Globus pallidus (tissue), 1 donor: ENCODE measurements around the gene PECR.

Source experiments
- DNase-seq: peaks from one replicate; pipeline ENCODE4 v3.0.0-alpha.2; 2015; ENCODE audit warnings: low spot score

Gene PECR

DNA sequence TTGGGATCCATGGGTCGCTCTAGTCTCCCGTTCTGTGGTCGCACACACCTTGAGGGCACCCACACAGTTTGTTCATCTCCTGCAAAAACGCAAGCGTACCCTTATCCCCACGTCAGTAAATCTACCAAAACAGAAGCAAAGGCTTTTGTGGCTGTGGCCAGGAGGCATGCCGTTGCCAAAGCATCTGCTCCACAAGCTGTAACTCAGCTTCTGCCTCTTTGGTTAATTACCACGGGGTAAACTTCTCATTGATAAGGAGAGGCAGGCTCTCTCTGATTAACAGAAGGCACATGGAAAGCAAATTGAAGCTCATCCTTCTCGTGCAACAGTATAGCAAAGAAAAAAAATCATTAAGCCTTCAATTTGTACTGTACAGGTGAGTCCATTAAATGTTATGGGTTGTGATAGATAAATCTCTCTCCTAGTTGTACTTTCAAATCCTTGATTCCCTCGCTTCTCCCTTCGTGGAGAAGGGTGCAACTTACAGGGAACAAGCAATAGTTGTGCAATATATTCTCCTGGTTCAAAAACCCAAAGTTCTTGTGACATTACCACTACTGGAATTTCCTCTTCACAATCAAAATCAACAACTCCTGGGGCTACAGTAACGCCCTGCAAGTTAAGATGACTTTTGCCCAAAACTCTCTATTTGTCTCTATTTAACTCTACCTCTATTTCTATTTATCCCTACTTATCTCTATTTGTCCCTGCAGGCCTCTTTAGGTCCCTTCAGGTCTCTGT lies 10.3 kb downstream of the PECR start:
- no peak for DNase-seq

DNA sequence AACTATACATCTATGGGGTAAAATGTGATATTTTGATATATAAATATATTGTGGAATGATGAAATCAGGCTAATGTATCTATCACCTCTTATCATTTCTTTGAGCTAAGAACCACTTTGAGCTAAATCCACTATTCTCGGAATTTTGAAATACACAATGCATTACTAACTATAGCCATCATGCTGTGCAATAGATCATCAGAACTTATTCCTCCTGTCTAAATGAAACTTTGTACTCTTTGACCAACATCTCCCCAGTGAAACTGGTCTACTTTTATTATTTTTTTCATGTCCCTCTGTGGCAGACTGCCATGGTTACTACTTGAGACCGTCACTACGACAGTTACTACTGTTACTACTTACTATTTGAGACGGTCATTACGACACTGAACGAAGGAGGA lies 11.4 kb downstream of the PECR start:
- no peak for DNase-seq

DNA sequence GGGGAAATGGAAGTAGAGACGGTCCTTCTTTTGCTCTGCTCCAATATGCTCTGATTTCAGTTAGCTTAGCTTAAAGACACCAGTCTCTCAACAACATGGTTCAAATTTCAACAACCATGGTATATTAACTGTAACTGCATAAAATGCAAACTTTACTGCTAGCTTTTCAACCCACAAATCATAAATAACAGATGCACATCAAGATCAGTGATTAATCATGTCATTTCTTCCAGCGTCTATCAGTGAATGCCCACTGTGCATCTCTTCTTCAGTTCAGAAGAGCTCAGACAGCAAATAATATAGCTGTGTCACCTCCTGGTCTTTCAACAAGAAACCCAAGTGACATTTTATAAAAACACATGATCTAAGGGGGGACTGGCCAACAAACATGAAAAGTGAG lies 12.6 kb downstream of the PECR start:
- no peak for DNase-seq

DNA sequence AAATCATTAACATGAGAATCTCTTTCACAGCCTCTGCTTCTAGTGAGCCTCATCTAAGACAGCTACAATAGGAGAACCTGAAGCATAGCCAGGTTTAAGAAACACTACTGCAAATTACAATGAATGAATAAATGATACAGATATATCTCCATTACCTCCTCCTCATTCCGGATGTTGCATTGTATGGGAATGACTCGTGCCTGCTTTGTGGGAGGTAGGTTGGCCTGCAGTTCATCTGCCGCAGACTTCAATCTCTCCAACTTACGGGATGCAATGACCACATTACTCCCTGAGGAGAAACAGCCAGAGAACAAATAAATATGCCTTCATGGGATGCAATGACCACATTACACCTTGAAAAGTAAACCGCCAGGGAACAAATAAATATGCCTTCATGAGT lies 15.4 kb downstream of the PECR start:
- DNase-seq: no peak

- DNase-seq: no peak
Measured at GRCh38 chr2:216064665-216065064, 16.9 kb downstream of the PECR start.

- no peak for DNase-seq
Measured at GRCh38 chr2:216064014-216064630, 17.5 kb downstream of the PECR start.

- no peak for DNase-seq
Measured at GRCh38 chr2:216059233-216059834, 22.3 kb downstream of the PECR start.

DNA sequence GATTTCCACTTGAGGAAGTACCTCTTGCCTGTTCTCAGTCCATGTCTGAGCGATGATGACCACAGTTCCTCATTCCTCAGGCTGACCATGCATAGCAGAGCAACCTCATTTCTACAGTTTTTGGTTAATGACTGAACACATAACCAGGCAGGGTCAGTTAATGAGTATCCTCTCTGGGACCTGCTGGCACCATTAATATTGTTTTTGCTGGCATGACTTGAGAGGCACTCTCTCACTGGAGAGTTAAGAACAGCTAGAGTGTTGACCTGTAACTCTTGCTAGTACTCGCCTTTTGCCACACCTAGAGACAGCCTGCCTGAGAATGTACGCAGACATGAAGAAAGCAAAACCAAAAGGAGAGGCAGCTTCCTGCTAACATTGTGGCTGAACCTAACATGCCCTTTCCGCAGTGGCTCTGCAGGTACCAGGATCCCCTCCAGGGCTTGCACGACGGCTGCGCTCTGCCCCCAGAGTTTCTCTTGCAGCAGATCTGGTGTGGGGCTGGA lies 23.9 kb downstream of the PECR start:
- peak; percentile 26 for DNase-seq

DNA sequence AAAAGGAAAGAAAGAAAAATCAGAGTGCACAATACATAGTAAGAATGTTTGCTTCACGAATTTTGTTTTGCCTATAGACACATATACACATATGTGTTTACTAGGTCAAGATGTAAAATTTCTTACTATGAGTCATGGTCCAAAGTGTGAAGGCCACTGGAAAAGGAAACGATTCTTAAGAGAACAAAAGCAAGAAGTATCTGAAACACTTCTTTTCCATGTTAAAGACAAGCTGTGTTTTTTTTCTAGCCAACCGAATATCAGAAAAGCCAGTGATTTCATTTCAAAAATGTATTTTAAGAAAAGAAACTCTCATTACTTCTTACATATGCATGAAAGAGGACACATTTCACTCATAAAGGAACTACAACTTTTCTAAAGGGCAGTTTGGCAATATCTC lies 24.9 kb downstream of the PECR start:
- DNase-seq: no peak

DNA sequence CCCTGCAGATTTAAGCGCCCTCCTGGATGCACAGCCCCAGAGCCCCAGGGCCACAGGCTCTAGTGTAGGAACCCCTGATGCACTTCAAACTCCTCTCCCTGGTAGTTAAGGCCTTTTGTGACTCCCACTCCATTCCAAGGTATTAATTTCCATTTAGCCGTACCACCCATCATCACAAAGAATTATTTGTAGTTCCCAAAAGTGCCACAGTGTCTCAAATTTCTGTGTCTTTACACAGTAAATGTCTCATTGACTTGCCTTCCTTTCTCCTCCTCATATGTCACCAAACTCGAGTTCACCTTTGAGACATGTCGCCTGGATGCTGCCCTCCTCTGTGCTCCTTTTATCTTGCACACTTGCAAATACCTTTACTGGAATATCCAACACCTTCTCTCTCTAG lies 25.9 kb downstream of the PECR start:
- DNase-seq: no peak

- DNase-seq: no peak
Measured at GRCh38 chr2:216052420-216052819, 29.2 kb downstream of the PECR start.

- no peak for DNase-seq
Measured at GRCh38 chr2:216051350-216051749, 30.3 kb downstream of the PECR start.

DNA sequence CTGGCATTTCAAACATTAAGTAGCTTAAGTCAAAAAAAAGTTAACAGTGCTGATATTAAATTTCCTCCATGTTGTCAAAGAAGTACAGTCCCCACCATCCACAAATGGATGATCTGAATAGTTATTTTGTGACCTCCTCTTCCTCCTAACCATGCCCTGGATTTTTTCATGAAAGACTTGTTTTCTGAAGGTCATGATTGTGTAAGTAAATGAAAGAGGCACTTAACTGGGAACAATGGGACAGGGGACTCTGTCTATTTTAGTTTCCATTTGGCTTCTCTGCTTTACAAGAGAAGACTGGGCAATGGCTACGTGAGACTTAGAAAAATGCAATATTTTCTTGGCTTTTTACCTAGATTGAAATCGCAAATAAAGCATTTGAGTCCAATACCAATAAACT lies 32.2 kb downstream of the PECR start:
- no peak for DNase-seq

- no peak for DNase-seq
Measured at GRCh38 chr2:216047397-216047796, 34.2 kb downstream of the PECR start.

- no peak for DNase-seq
Measured at GRCh38 chr2:216044883-216045486, 36.6 kb downstream of the PECR start.

GRCh38 chr2:216043949-216044348 lies 37.7 kb downstream of the PECR start:
- DNase-seq: no peak

- no peak for DNase-seq
Measured at GRCh38 chr2:216041438-216041837, 40.2 kb downstream of the PECR start.

DNA sequence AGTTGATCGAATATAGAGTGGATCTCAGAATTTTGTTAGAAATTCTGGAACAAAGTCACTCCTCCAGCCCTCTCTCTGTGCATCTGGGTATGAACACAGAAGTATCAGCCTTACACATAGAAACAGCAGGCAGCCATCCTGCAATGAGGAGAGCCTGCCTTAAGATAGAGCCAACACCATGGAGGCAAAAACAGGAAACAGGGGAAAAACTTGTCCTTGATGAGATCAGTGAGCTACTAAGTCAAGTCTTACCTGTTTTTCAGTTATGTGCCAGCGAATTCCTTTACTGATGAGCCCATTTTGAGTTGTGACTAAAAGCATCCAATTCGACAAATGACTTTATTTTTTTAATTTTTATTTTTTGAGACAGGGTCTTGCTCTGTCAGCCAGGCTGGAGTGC lies 41.7 kb downstream of the PECR start:
- no peak for DNase-seq

DNA sequence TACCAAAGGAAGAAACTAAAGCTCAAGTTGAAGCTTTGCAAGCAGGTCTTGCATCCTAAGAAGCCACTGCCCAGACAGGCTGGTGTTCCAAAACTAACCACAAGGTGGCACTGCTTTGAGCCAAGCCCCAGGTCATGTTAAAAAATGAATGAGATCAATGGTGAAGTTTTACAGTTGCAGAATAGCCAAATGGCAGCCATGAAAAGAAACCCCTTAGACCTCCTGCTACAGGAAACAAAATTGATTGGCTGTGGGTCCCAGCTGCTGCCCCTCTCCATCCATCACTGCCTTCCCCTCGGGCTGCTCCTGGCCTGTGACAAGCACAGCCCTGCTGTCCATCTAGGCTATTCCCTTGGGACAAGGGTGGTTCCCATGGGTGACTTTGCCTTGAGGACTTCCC lies 47.5 kb downstream of the PECR start:
- peak; percentile 69 for DNase-seq

DNA sequence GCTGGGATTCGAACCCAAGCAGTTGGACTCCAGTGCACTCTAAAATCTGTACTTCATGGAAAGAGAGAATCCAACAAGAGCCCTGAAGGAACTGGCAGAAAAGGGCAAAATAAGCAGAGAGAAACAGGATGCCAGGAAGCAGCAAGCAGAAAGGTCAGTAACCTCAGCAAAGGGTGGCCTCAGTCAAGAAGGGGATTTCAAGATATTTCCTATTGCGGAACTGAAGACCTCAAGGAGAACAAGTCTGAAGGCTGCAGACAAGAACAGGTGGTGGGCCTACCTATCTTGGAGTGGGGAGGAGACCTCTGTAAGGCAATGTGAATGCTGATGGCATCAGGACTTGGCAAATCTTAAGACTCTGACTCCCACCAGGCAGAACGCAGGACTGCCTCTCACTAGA lies 48.2 kb downstream of the PECR start:
- DNase-seq: no peak

DNA sequence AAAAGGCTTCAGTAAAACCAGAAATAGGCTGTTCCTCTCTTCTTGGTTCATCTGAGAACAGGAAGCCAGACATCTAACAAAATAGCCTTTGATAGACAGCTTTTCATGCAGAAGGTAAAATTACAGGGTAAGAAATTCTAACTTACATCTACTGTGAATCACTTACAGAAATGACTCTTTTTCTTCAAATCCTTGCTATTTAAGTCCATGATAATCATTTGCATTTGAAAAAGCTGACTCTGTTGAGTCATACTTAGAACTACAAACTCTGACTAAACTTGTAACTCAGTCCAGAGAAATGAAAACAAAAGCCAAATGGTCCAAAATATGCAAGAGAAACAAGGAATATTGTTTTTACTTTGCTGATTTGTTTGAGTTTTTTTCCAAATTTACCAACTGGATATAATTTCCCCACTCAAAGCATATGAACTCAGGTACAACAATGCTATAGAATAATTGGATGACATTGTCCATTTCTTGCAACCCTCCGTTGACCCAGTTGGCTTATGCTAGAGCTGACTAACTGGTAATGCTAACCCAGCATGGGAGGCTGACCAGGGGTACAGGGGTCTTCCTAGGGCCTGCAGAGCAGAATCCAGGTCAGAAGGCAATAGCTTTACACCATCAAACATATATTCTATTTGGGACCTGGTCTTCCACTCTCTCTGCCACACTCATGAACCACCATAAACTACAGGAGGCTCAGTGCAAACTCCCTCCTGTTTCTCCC lies 49.5 kb downstream of the PECR start:
- DNase-seq: no peak

- DNase-seq: no peak
Measured at GRCh38 chr2:216030216-216030615, 51.4 kb downstream of the PECR start.
